ENCODE results near the gene SLC22A4.

The SLC22A4 gene

DNA sequence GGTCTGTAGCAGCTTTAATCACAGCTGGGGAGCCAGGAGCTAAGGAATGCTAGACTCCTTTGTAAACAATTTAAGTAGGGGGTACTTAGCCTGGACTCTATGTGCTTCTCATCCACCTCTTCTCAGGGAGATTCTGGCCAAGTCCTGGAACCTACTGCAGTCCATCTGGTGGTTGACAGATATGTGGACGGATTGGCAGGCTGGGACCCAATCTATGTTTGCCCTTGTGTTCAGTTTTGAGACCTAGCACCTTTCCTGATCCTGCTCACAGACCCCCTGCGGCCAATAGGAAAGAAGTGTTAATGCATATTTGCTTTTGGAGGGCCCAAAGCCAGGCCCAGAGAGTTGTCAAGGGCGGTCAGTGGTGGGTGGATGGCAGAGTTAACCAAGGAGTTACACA, 81.8 kb downstream of the SLC22A4 start:
- no peaks in the 10 kb centered on the region for H3K27me3 ChIP-seq (replicated peaks in 2 of 5; ENCODE audit: control insufficient read depth in 4 of 5, insufficient read depth in 5 of 5, low read length in 4 of 5)
- no peak for DNase-seq
- CTCF ChIA-PET, result interaction anchor here (1.0 to 1.5 kb wide), 3 partner anchors 13 to 126 kb away, joined by 3 read pairs; no protein-coding TSS in a partner anchor
- no peaks in the 10 kb centered on the region for H3K9me3 ChIP-seq (ENCODE audit: control extremely low read depth in 1 of 5, control insufficient read depth in 4 of 5, insufficient read depth in 2 of 5, low read depth in 1 of 5, low read length in 4 of 5)
- peaks cover 0 to 15% (median 0%) of the 10 kb centered on the region in 4 experiments for H3K36me3 ChIP-seq (ENCODE audit: control insufficient read depth in 4 of 4, insufficient read depth in 4 of 4, low read length in 3 of 4)
- WGBS (ENCODE audit: insufficient coverage), result 96% methylated on average over 3 of the region's 3 CpGs
- H3K4me3 ChIP-seq (ENCODE audit: control insufficient read depth in 1 of 7, extremely low read depth in 1 of 7, insufficient read depth in 4 of 7, low read depth in 2 of 7, low read length in 6 of 7), result no peak overlapping the region
- peaks cover 0 to 14% (median 7%) of the 10 kb centered on the region in 4 experiments for H3K4me1 ChIP-seq (ENCODE audit: control extremely low read depth in 1 of 4, control insufficient read depth in 4 of 4, insufficient read depth in 4 of 4, low read length in 3 of 4)
- no peak overlapping the region for H3K27ac ChIP-seq (ENCODE audit: insufficient read depth in 1 of 2, low read depth in 1 of 2, low read length in 2 of 2, poor library complexity in 1 of 2, severe bottlenecking in 2 of 2)
- POLR2A ChIA-PET, result no interaction called here

DNA sequence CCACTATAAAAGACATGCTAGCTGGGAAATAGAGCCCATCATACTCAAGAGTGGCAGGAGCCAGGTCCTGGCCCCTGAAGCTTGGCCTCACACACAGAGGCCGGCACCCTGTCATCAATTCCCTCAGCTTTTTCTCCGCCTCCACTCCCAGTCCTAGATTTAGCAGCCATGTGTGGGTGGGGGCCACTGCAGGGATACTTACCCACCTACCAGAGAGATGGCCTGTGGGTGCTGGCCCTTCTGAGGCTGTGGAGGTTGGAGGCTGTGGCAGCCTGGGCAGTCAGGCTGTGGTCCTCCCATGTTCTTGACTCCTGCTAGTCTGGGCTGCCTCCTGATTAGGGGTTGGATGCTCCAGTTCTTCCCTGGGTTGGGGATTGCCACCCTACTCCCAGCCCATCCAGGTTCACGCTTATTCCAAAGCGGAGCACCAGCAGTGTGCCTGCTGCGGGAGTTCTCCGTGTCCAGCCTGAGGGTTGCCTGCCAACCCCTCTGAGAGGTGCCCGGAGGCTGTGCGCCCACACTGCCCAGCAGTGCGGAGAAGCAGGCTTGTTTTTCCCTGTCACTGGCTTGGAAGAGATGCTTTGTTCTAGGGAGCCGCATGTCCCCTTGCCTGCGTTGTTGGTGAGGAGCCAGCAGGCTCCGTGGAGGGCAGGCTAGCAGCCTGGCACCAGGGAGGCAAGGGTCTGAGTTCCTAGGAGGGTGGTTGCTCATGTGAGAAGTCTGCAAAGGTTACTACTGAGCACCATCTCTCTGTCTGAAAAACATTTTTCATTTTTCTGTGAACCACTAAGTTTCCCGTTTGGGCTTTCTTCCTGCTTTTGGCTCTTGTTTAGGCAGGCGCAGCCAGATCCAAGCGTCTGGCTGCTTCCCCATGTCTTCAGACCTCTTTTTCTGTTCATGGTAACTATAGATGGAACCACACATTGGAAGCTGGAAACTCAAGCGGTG, 82.8 kb downstream of the SLC22A4 start:
- Histone ChIP-seq H3K4me1 (ENCODE audit: control extremely low read depth in 1 of 4, control insufficient read depth in 4 of 4, insufficient read depth in 4 of 4, low read length in 3 of 4) (peaks cover 0 to 12% (median 3%) of the 10 kb centered on the region in 4 experiments), H3K27me3 (replicated peaks in 2 of 5; ENCODE audit: control insufficient read depth in 4 of 5, insufficient read depth in 5 of 5, low read length in 4 of 5) (no peaks in the 10 kb centered on the region), H3K27ac (ENCODE audit: insufficient read depth in 1 of 2, low read depth in 1 of 2, low read length in 2 of 2, poor library complexity in 1 of 2, severe bottlenecking in 2 of 2) (no peak overlapping the region), H3K36me3 (ENCODE audit: control insufficient read depth in 4 of 4, insufficient read depth in 4 of 4, low read length in 3 of 4) (peaks cover 0 to 15% (median 0%) of the 10 kb centered on the region in 4 experiments), H3K9me3 (ENCODE audit: control extremely low read depth in 1 of 5, control insufficient read depth in 4 of 5, insufficient read depth in 2 of 5, low read depth in 1 of 5, low read length in 4 of 5) (no peaks in the 10 kb centered on the region), H3K4me3 (ENCODE audit: control insufficient read depth in 1 of 7, extremely low read depth in 1 of 7, insufficient read depth in 4 of 7, low read depth in 2 of 7, low read length in 6 of 7) (no peak overlapping the region)
- POLR2A ChIA-PET, result no interaction called here
- 98% methylated on average over 15 of the region's 16 CpGs for WGBS (ENCODE audit: insufficient coverage)
- DNase-seq, result no peak
- CTCF ChIA-PET, result interaction anchor here (2.2 kb wide), 2 partner anchors 8 to 10 kb away, joined by 11 read pairs; partner anchors contain the start of gene SLC22A5

DNA sequence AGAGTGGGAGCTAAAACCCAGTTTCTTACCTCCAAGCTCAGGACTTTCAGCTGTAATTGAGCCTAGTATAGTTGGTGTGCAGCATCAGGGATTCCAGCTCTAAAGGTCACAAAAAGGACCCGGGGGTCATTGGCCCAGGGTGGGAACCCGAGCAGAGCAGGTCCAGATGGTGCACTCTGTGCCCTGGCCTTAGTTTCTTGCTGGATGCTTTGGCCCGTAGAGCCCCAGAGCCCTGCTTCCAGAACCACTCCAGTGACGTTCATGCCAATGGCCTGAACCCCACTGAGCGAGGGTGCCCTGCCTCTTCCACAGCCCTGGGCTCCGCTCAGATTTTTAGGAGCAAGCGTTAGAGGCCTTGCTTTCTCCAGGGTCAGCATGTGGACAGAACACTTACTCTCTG, 83.5 kb downstream of the SLC22A4 start:
- no peaks in the 10 kb centered on the region for H3K27me3 ChIP-seq (replicated peaks in 2 of 5; ENCODE audit: control insufficient read depth in 4 of 5, insufficient read depth in 5 of 5, low read length in 4 of 5)
- H3K27ac ChIP-seq (ENCODE audit: insufficient read depth in 1 of 2, low read depth in 1 of 2, low read length in 2 of 2, poor library complexity in 1 of 2, severe bottlenecking in 2 of 2), result no peak overlapping the region
- peaks cover 0 to 15% (median 0%) of the 10 kb centered on the region in 4 experiments for H3K36me3 ChIP-seq (ENCODE audit: control insufficient read depth in 4 of 4, insufficient read depth in 4 of 4, low read length in 3 of 4)
- ChIA-PET CTCF (interaction anchor here (2.2 kb wide), 2 partner anchors 9 to 10 kb away, joined by 11 read pairs; partner anchors contain the start of gene SLC22A5), POLR2A (no interaction called here)
- H3K4me1 ChIP-seq (ENCODE audit: control extremely low read depth in 1 of 4, control insufficient read depth in 4 of 4, insufficient read depth in 4 of 4, low read length in 3 of 4), result peaks cover 0 to 5% (median 0%) of the 10 kb centered on the region in 4 experiments
- WGBS (ENCODE audit: insufficient coverage), result 89% methylated on average over 6 of the region's 7 CpGs
- DNase-seq, result no peak
- no peak overlapping the region for H3K4me3 ChIP-seq (ENCODE audit: control insufficient read depth in 1 of 7, extremely low read depth in 1 of 7, insufficient read depth in 4 of 7, low read depth in 2 of 7, low read length in 6 of 7)
- no peaks in the 10 kb centered on the region for H3K9me3 ChIP-seq (ENCODE audit: control extremely low read depth in 1 of 5, control insufficient read depth in 4 of 5, insufficient read depth in 2 of 5, low read depth in 1 of 5, low read length in 4 of 5)

DNA sequence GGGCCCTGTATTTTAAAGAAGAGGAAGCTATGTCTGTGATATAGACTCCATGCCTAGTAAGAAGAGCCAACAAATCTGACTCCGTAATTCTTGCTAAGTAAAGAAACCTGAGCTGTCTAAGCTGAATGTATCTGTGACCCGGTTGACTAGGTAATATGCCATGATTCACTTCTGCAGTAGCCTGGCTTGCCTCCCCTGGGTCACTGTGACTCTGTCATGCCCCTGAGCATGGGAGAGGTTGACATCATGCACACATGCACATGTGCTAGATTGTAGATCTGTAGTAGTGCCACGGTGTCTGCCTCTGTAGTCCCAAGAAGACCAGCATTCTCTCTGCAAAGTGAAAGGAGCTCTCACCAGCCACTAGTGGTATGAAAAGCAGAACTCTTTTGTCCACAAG, 84.4 kb downstream of the SLC22A4 start:
- POLR2A ChIA-PET, result interaction anchor here (0.8 kb wide), 1 partner anchor 87 kb away, joined by 3 read pairs; no protein-coding TSS in a partner anchor
- peaks cover 0 to 5% (median 0%) of the 10 kb centered on the region in 4 experiments for H3K4me1 ChIP-seq (ENCODE audit: control extremely low read depth in 1 of 4, control insufficient read depth in 4 of 4, insufficient read depth in 4 of 4, low read length in 3 of 4)
- CTCF ChIA-PET, result interaction anchor here (0.9 to 2.2 kb wide), 7 partner anchors 9 to 442 kb away, joined by 3 to 11 read pairs (median 4); partner anchors contain the start of genes IRF1 and SLC22A5
- H3K4me3 ChIP-seq (ENCODE audit: control insufficient read depth in 1 of 7, extremely low read depth in 1 of 7, insufficient read depth in 4 of 7, low read depth in 2 of 7, low read length in 6 of 7), result no peak overlapping the region
- H3K36me3 ChIP-seq (ENCODE audit: control insufficient read depth in 4 of 4, insufficient read depth in 4 of 4, low read length in 3 of 4), result peaks cover 0 to 15% (median 0%) of the 10 kb centered on the region in 4 experiments
- H3K27ac ChIP-seq (ENCODE audit: insufficient read depth in 1 of 2, low read depth in 1 of 2, low read length in 2 of 2, poor library complexity in 1 of 2, severe bottlenecking in 2 of 2), result no peak overlapping the region
- H3K9me3 ChIP-seq (ENCODE audit: control extremely low read depth in 1 of 5, control insufficient read depth in 4 of 5, insufficient read depth in 2 of 5, low read depth in 1 of 5, low read length in 4 of 5), result no peaks in the 10 kb centered on the region
- 100% methylated on average over 3 of the region's 3 CpGs for WGBS (ENCODE audit: insufficient coverage)
- H3K27me3 ChIP-seq (replicated peaks in 2 of 5; ENCODE audit: control insufficient read depth in 4 of 5, insufficient read depth in 5 of 5, low read length in 4 of 5), result no peaks in the 10 kb centered on the region
- DNase-seq, result no peak

DNA sequence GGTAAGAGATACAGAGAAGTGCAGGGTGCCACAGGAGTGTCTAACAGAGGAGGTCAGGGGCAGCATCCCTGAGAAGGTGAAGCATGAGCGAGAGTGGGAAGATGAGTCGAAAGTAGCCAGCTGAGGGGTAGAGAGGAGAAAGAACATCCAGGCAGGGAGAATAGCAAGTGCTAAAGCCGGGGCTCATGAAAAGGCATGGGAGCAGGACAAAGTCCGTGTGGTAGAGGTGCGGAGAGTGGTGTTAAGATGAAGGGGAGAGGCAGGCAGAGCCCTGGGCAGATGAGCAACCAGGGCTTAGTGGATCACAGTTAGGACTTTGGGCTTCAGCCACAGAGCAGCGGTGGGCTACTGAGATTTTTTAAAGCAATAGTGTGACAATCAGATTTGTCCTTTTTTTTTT, 85.9 kb downstream of the SLC22A4 start:
- no peak for DNase-seq
- peaks cover 0 to 15% (median 0%) of the 10 kb centered on the region in 4 experiments for H3K36me3 ChIP-seq (ENCODE audit: control insufficient read depth in 4 of 4, insufficient read depth in 4 of 4, low read length in 3 of 4)
- no peak overlapping the region for H3K4me3 ChIP-seq (ENCODE audit: control insufficient read depth in 1 of 7, extremely low read depth in 1 of 7, insufficient read depth in 4 of 7, low read depth in 2 of 7, low read length in 6 of 7)
- H3K27me3 ChIP-seq (replicated peaks in 2 of 5; ENCODE audit: control insufficient read depth in 4 of 5, insufficient read depth in 5 of 5, low read length in 4 of 5), result no peaks in the 10 kb centered on the region
- POLR2A ChIA-PET, result no interaction called here
- CTCF ChIA-PET, result interaction anchor here (16.7 kb wide), 1 partner anchor 120 kb away, joined by 375 read pairs; no protein-coding TSS in a partner anchor
- no peak overlapping the region for H3K27ac ChIP-seq (ENCODE audit: insufficient read depth in 1 of 2, low read depth in 1 of 2, low read length in 2 of 2, poor library complexity in 1 of 2, severe bottlenecking in 2 of 2)
- H3K4me1 ChIP-seq (ENCODE audit: control extremely low read depth in 1 of 4, control insufficient read depth in 4 of 4, insufficient read depth in 4 of 4, low read length in 3 of 4), result peaks cover 0 to 12% (median 4%) of the 10 kb centered on the region in 4 experiments
- 96% methylated on average over 5 of the region's 6 CpGs for WGBS (ENCODE audit: insufficient coverage)
- H3K9me3 ChIP-seq (ENCODE audit: control extremely low read depth in 1 of 5, control insufficient read depth in 4 of 5, insufficient read depth in 2 of 5, low read depth in 1 of 5, low read length in 4 of 5), result no peaks in the 10 kb centered on the region

DNA sequence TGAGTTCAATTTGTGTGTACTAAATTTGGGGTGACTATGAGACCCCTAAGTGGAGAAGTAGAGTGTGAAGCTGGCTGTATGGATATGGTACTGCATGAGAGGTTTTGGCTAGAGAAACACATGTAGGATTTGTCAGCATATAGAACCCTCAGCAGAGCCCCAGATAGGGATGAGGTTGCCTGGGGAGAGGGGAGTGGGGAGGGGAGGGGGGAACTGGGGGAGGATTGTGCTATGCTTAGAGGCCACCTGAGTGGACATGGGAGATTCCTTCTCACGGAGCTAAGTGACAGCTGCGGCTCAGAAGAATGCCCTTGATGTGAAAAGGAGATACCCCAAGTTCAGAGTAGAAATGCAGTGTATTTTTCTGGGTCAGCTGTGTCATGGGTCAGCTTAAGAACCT, 86.5 kb downstream of the SLC22A4 start:
- Histone ChIP-seq H3K4me1 (ENCODE audit: control extremely low read depth in 1 of 4, control insufficient read depth in 4 of 4, insufficient read depth in 4 of 4, low read length in 3 of 4) (peaks cover 0 to 19% (median 9%) of the 10 kb centered on the region in 4 experiments), H3K4me3 (ENCODE audit: control insufficient read depth in 1 of 7, extremely low read depth in 1 of 7, insufficient read depth in 4 of 7, low read depth in 2 of 7, low read length in 6 of 7) (no peak overlapping the region), H3K36me3 (ENCODE audit: control insufficient read depth in 4 of 4, insufficient read depth in 4 of 4, low read length in 3 of 4) (peaks cover 0 to 15% (median 0%) of the 10 kb centered on the region in 4 experiments), H3K27ac (ENCODE audit: insufficient read depth in 1 of 2, low read depth in 1 of 2, low read length in 2 of 2, poor library complexity in 1 of 2, severe bottlenecking in 2 of 2) (no peak overlapping the region), H3K27me3 (replicated peaks in 2 of 5; ENCODE audit: control insufficient read depth in 4 of 5, insufficient read depth in 5 of 5, low read length in 4 of 5) (no peaks in the 10 kb centered on the region), H3K9me3 (ENCODE audit: control extremely low read depth in 1 of 5, control insufficient read depth in 4 of 5, insufficient read depth in 2 of 5, low read depth in 1 of 5, low read length in 4 of 5) (no peaks in the 10 kb centered on the region)
- POLR2A ChIA-PET, result no interaction called here
- WGBS (ENCODE audit: insufficient coverage), result 100% methylated on average over 2 of the region's 2 CpGs
- no peak for DNase-seq
- CTCF ChIA-PET, result interaction anchor here (1.0 to 16.7 kb wide), 4 partner anchors 11 to 143 kb away, joined by 4 to 375 read pairs (median 6); partner anchors contain the start of gene SLC22A5

Data from common myeloid progenitor, CD34-positive (primary cell).